SH-SY5Y (cell line): ENCODE results near the gene IL22RA1.

Source experiments
- GATA2 ChIP-seq: IDR thresholded peaks from 2 replicates; pipeline ENCODE4 v1.6.1; 2011; ENCODE audit warnings: mild to moderate bottlenecking, low read depth, low read length
- GATA3 ChIP-seq: IDR thresholded peaks from 2 replicates; pipeline ENCODE4 v1.6.1; 2011; ENCODE audit warnings: low read depth, mild to moderate bottlenecking, low read length, moderate library complexity

- TF ChIP-seq GATA3 (no peak), GATA2 (no peak)
These were observed 48.4 kb downstream of the IL22RA1 start for GRCh38 chr1:24094554-24094953.
